K562 (cell line): ENCODE data around the gene C11orf54. TPM values are rescaled to one million over a fixed set of nuclear protein-coding genes. Genes with fewer than 3 reads are reported as not detected.

Experiments used
- ATF7 ChIP-seq: fragments of 450-650 bp; IDR thresholded peaks from 2 replicates; pipeline ENCODE4 v1.7.1; 2014; ENCODE audit warnings: mild to moderate bottlenecking, moderate library complexity
- BCOR ChIP-seq: fragments of 450-650 bp; IDR thresholded peaks from 2 replicates; pipeline ENCODE4 v1.6.1; 2016
- ETV6 ChIP-seq, 3 experiments: fragments of 150-350 bp in 1 of 3; sonication (generic) in 1 of 3; formaldehyde crosslinking in 1 of 3; IDR thresholded peaks; 2 replicates each; pipeline versions ENCODE4 v1.6.1 to v1.8.0; 2014 to 2022; ENCODE audit warnings: borderline replicate concordance in 2 of 3, low read depth in 2 of 3, antibody characterized with exemption in 1 of 3, low read length in 1 of 3, mild to moderate bottlenecking in 1 of 3, missing genetic modification reagents in 1 of 3
- FOSL1 ChIP-seq: fragments of 200-800 bp; sonication (Bioruptor generic); conservative IDR thresholded peaks from 2 replicates; pipeline ENCODE4 v1.6.1; 2016; ENCODE audit warnings: missing genetic modification characterization, missing compliant biosample characterization
- FOXM1 ChIP-seq, 2 experiments: fragments of 450-650 bp in 1 of 2; sonication (generic) in 1 of 2; formaldehyde crosslinking in 1 of 2; IDR thresholded peaks; 2 replicates each; pipeline versions ENCODE4 v1.6.1 to v1.9.0; 2017 to 2022; ENCODE audit warnings: low read depth in 2 of 2, mild to moderate bottlenecking in 2 of 2, missing genetic modification reagents in 1 of 2, moderate library complexity in 1 of 2
- GTF2E2 ChIP-seq: fragments of 200-800 bp; sonication (Bioruptor generic); IDR thresholded peaks from 2 replicates; pipeline ENCODE4 v1.6.1; 2016; ENCODE audit warnings: missing genetic modification characterization, missing compliant biosample characterization
- NCOA4 ChIP-seq: fragments of 450-650 bp; IDR thresholded peaks from 2 replicates; pipeline ENCODE4 v1.6.1; 2018; ENCODE audit warnings: mild to moderate bottlenecking; ENCODE audit not compliant: partially characterized antibody
- POLR2H ChIP-seq: IDR thresholded peaks from 2 replicates; pipeline ENCODE4 v1.6.1; 2016; ENCODE audit warnings: missing genetic modification characterization, low read depth, mild to moderate bottlenecking, control low read depth, missing compliant biosample characterization, moderate library complexity
- RFX7 ChIP-seq: fragments of 250-450 bp; sonication (Bioruptor Pico); IDR thresholded peaks from 2 replicates; pipeline ENCODE4 v1.5.1; 2021; ENCODE audit warnings: mild to moderate bottlenecking
- SIN3A ChIP-seq, 2 experiments: fragments of 150-350 bp in 1 of 2; IDR thresholded peaks; 2 replicates each; pipeline ENCODE4 v1.6.1; 2011 to 2016; ENCODE audit warnings: borderline replicate concordance in 2 of 2, low read depth in 2 of 2, low read length in 2 of 2, mild to moderate bottlenecking in 2 of 2, moderate library complexity in 2 of 2; ENCODE audit not compliant: control insufficient read depth in 1 of 2
- TBP ChIP-seq: optimal IDR thresholded peaks from 2 replicates; pipeline ENCODE3; 2011; ENCODE audit warnings: low read depth, low read length, improper control_type of control experiment
- TEAD2 ChIP-seq: fragments of 450-650 bp; IDR thresholded peaks from 2 replicates; pipeline ENCODE4 v1.6.1; 2016; ENCODE audit warnings: missing genetic modification characterization, control low read depth, missing compliant biosample characterization
- TGIF2 ChIP-seq: sonication (generic); formaldehyde crosslinking; IDR thresholded peaks from 2 replicates; pipeline ENCODE4 v1.8.1; 2022; ENCODE audit warnings: mild to moderate bottlenecking, missing genetic modification reagents, moderate library complexity
- ZNF143 ChIP-seq: sonication (generic); formaldehyde crosslinking; IDR thresholded peaks from 2 replicates; pipeline ENCODE4 v1.9.0; 2022; ENCODE audit warnings: mild to moderate bottlenecking, missing genetic modification reagents
- polyA plus RNA-seq, 8 experiments: library from polyadenylated mRNA; depleted of rRNA in 4 of 8; stranded (reverse) in 5 of 8; unstranded in 3 of 8; fragments of >200 nt; fragmentation: Nextera tagmentation in 2 of 8; fragmentation: Illumina TruSeq in 1 of 8; extraction: Ambion mirVana in 2 of 8; extraction: Trizol in 1 of 8; gene quantifications; 2 replicates each; pipeline versions ENCODE4 v1.2.1 to v1.2.3, GENCODE V29; 2011 to 2014; ENCODE audit warnings: inconsistent platforms in 1 of 8, missing spikeins in 1 of 8
- total RNA-seq, 7 experiments: library from RNA; depleted of rRNA in 6 of 7; stranded (reverse); fragments of >200 nt in 6 of 7; fragmentation: Illumina TruSeq in 2 of 7; extraction: Trizol in 2 of 7; gene quantifications; 2 replicates each; pipeline versions ENCODE4 v1.2.1 to v1.2.3, GENCODE V29; 2011 to 2021; ENCODE audit warnings: low replicate concordance in 1 of 7
- TF ChIP-seq, protein P1 (sequence below), 2 experiments: fragments of 250-450 bp in 1 of 2; fragments of 450-650 bp in 1 of 2; sonication (Bioruptor Pico) in 1 of 2; IDR thresholded peaks; 2 replicates each; pipeline versions ENCODE4 v1.6.1 to v1.8.0; 2016 to 2021; ENCODE audit warnings: mild to moderate bottlenecking in 2 of 2, moderate library complexity in 2 of 2, missing compliant biosample characterization in 1 of 2, missing genetic modification characterization in 1 of 2
- TF ChIP-seq, protein P2 (sequence below): sonication (generic); formaldehyde crosslinking; IDR thresholded peaks from 2 replicates; pipeline ENCODE4 v1.8.0; 2023; ENCODE audit warnings: missing genetic modification reagents, mild to moderate bottlenecking, borderline replicate concordance
- TF ChIP-seq, protein P3 (sequence below): fragments of 450-650 bp; IDR thresholded peaks from 2 replicates; pipeline ENCODE4 v1.6.1; 2016; ENCODE audit warnings: antibody characterized with exemption

The C11orf54 gene
- total and polyA plus RNA-seq, 9 of the 15 experiments (the other 6 are each of a cell fraction or from before 2014, with no cell fraction given), result 13.4 to 33.0 (median 23.1) TPM

DNA sequence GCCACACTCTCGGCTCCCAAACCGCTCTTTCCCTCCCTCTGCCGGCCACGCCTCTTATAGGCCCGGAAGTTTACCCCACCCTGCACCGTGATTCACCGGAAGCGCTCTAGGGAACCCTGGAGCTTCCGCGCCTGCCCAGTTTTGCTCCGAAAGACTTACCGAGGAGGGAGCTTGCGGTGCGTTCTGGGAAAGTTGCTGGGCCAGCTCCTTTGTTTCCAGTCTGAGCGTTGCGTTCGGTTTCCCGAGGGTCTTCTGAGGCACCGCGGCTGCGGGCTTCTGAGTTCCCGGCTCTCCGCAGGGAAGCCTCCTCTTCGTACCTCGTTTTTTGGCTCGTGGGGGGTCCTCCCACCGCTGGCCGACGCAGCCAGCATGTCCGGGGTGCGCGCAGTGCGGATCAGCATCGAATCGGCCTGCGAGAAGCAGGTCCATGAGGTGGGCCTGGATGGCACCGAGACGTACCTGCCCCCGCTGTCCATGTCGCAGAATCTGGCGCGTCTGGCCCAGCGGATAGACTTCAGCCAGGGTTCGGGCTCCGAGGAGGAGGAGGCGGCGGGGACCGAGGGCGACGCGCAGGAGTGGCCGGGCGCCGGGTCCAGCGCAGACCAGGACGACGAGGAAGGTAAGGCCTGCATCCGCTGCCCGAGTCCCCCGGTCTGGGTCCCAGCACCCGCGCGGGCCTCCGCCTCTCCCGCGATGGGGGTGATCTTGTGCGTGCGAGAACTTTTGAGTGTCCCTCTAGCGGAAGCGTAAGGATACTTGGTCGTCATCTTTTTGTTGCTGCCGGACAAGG is 42.9 kb downstream of the C11orf54 start, which contains the start of gene MED17 (continued):
- TF ChIP-seq TBP (peak; percentile 94), TEAD2 (tag) (no peak), TGIF2 (CRISPR knock-in tag) (peak; percentile 78; the same call in 1 of the 2 replicates), ETV6 (IDR thresholded peaks at IDR 0.05; ENCODE audit: borderline replicate concordance in 1 of 2, low read depth in 2 of 2, low read length in 1 of 2) (no peak), ETV6 (CRISPR knock-in tag; IDR thresholded peaks at IDR 0.05; ENCODE audit: borderline replicate concordance) (no peak), ATF7 (peak; percentile 40), GTF2E2 (peak; percentile 76; the same call in 1 of the 2 replicates), ZNF143 (CRISPR knock-in tag) (peak; percentile 66), FOXM1 (IDR thresholded peaks at IDR 0.05; ENCODE audit: low read depth) (no peak), FOXM1 (CRISPR knock-in tag; IDR thresholded peaks at IDR 0.05; ENCODE audit: low read depth) (no peak), NCOA4 (no peak), FOSL1 (tag) (peak; percentile 86), RFX7 (CRISPR knock-in tag) (no peak), BCOR (no peak), SIN3A (IDR thresholded peaks at IDR 0.05; ENCODE audit: borderline replicate concordance in 2 of 2, control insufficient read depth in 1 of 2, low read depth in 2 of 2, low read length in 2 of 2) (peak; percentile 8 to 49; a peak in 1 of 4 replicates), POLR2H (tag) (peak; percentile 91)
- TF ChIP-seq, protein P1, sequence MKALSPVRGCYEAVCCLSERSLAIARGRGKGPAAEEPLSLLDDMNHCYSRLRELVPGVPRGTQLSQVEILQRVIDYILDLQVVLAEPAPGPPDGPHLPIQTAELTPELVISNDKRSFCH (CRISPR knock-in tag; IDR thresholded peaks at IDR 0.05), result no peak
- TF ChIP-seq, protein P1 (tag; IDR thresholded peaks at IDR 0.05), result no peak
- TF ChIP-seq, protein P2, sequence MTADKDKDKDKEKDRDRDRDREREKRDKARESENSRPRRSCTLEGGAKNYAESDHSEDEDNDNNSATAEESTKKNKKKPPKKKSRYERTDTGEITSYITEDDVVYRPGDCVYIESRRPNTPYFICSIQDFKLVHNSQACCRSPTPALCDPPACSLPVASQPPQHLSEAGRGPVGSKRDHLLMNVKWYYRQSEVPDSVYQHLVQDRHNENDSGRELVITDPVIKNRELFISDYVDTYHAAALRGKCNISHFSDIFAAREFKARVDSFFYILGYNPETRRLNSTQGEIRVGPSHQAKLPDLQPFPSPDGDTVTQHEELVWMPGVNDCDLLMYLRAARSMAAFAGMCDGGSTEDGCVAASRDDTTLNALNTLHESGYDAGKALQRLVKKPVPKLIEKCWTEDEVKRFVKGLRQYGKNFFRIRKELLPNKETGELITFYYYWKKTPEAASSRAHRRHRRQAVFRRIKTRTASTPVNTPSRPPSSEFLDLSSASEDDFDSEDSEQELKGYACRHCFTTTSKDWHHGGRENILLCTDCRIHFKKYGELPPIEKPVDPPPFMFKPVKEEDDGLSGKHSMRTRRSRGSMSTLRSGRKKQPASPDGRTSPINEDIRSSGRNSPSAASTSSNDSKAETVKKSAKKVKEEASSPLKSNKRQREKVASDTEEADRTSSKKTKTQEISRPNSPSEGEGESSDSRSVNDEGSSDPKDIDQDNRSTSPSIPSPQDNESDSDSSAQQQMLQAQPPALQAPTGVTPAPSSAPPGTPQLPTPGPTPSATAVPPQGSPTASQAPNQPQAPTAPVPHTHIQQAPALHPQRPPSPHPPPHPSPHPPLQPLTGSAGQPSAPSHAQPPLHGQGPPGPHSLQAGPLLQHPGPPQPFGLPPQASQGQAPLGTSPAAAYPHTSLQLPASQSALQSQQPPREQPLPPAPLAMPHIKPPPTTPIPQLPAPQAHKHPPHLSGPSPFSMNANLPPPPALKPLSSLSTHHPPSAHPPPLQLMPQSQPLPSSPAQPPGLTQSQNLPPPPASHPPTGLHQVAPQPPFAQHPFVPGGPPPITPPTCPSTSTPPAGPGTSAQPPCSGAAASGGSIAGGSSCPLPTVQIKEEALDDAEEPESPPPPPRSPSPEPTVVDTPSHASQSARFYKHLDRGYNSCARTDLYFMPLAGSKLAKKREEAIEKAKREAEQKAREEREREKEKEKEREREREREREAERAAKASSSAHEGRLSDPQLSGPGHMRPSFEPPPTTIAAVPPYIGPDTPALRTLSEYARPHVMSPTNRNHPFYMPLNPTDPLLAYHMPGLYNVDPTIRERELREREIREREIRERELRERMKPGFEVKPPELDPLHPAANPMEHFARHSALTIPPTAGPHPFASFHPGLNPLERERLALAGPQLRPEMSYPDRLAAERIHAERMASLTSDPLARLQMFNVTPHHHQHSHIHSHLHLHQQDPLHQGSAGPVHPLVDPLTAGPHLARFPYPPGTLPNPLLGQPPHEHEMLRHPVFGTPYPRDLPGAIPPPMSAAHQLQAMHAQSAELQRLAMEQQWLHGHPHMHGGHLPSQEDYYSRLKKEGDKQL, result 0 out of 2 replicates have a peak, but pooled peaks have one; percentile 30
- TF ChIP-seq, protein P3, sequence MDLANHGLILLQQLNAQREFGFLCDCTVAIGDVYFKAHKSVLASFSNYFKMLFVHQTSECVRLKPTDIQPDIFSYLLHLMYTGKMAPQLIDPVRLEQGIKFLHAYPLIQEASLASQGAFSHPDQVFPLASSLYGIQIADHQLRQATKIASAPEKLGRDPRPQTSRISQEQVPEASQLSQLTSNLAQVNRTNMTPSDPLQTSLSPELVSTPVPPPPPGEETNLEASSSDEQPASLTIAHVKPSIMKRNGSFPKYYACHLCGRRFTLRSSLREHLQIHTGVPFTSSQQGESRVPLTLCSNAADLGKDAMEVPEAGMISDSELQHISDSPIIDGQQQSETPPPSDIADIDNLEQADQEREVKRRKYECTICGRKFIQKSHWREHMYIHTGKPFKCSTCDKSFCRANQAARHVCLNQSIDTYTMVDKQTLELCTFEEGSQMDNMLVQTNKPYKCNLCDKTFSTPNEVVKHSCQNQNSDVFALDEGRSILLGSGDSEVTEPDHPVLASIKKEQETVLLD, result no peak
